Panc1 (cell line): ENCODE data around the gene MS4A4E. TPM values are rescaled to one million over a fixed set of nuclear protein-coding genes. Genes with fewer than 3 reads are reported as not detected.

Experiments used
- ATAC-seq: fragments of 200-7000 bp; cut with Tn5 transposase; 2 replicates; pipeline ENCODE4 v1.9.1; 2020; ENCODE audit warnings: mild to moderate bottlenecking, moderate library complexity
- BruUV-seq: library from RNA; stranded (reverse); fragments of 400-500 nt; replicated peaks from 2 replicates; lab custom pipeline; 2021; lab: Mats Ljungman, UMichigan
- CTCF ChIA-PET: fragments of 300-600 bp; sonication (Branson Sonifier 250); formaldehyde crosslinking; loops from one replicate; lab custom pipeline; 2022; ENCODE audit warnings: antibody characterized with exemption; lab: Charles Lee
- POLR2A ChIA-PET: fragments of 300-600 bp; sonication (Branson Sonifier 250); formaldehyde crosslinking; loops from one replicate; lab custom pipeline; 2022; ENCODE audit warnings: antibody characterized with exemption; lab: Charles Lee
- DNase-seq: peaks from one replicate; pipeline ENCODE4 v3.0.0-alpha.2; 2010; ENCODE audit warnings: low read depth, low spot score
- H3K27ac ChIP-seq: 2 replicates; pipeline ENCODE4 v1.5.1; 2011; ENCODE audit warnings: mild to moderate bottlenecking, low read length, inconsistent platforms
- H3K27me3 ChIP-seq: fragments of 200-500 bp; sonication (Bioruptor generic); 2 replicates; pipeline ENCODE4 v1.6.0; 2014; ENCODE audit warnings: low read length, inconsistent platforms; ENCODE audit not compliant: control insufficient read depth, insufficient read depth
- H3K36me3 ChIP-seq: fragments of 200-500 bp; sonication (Bioruptor generic); 2 replicates; pipeline ENCODE4 v1.5.1; 2014; ENCODE audit warnings: inconsistent platforms, mild to moderate bottlenecking, low read length, moderate library complexity; ENCODE audit not compliant: control insufficient read depth, insufficient read depth
- H3K4me1 ChIP-seq: 2 replicates; pipeline ENCODE4 v1.5.1; 2011; ENCODE audit warnings: inconsistent platforms, mild to moderate bottlenecking, low read length, moderate library complexity; ENCODE audit not compliant: control insufficient read depth, insufficient read depth
- H3K4me3 ChIP-seq, 2 experiments: 2 replicates each; pipeline ENCODE4 v1.5.1; 2011 to 2012; ENCODE audit warnings: low read depth in 2 of 2, low read length in 2 of 2, mild to moderate bottlenecking in 2 of 2, inconsistent platforms in 1 of 2, moderate library complexity in 1 of 2
- H3K9me3 ChIP-seq: fragments of 200-500 bp; sonication (Bioruptor generic); 2 replicates; pipeline ENCODE4 v1.5.1; 2014; ENCODE audit warnings: low read depth, mild to moderate bottlenecking, inconsistent platforms, low read length, moderate library complexity; ENCODE audit not compliant: control insufficient read depth, insufficient read depth
- CTCF ChIP-seq: fragments of 450-650 bp; IDR thresholded peaks from 2 replicates; pipeline ENCODE4 v1.5.1; 2017; ENCODE audit warnings: mild to moderate bottlenecking
- POLR2AphosphoS5 ChIP-seq: IDR thresholded peaks from 2 replicates; pipeline ENCODE4 v1.6.1; 2012; ENCODE audit warnings: mild to moderate bottlenecking, low read depth, low read length, moderate library complexity
- REST ChIP-seq, 2 experiments: IDR thresholded peaks; 2 replicates each; pipeline ENCODE4 v1.6.1; 2011 to 2012; ENCODE audit warnings: low read depth in 2 of 2, control low read depth in 1 of 2, low read length in 1 of 2, mild to moderate bottlenecking in 1 of 2, moderate library complexity in 1 of 2; ENCODE audit not compliant: insufficient read depth in 1 of 2
- SIN3A ChIP-seq: IDR thresholded peaks from 2 replicates; pipeline ENCODE4 v1.6.1; 2012; ENCODE audit warnings: low read depth, mild to moderate bottlenecking, low read length, moderate library complexity, borderline replicate concordance; ENCODE audit not compliant: insufficient read depth
- TCF7L2 ChIP-seq: IDR thresholded peaks from 2 replicates; pipeline ENCODE4 v1.6.1; 2011; ENCODE audit warnings: mild to moderate bottlenecking, low read depth, low read length, inconsistent platforms
- in situ Hi-C: cut with HindIII; loops from 2 replicates; pipeline ENCODE4 v1.10.0; 2016; ENCODE audit warnings: low sequenced_read_pairs, low pct_unique_long_range_greater_than_20kb
- intact Hi-C: fragments of 100-400 bp; cut with micrococcal nuclease; formaldehyde crosslinking; loops from one replicate; pipeline ENCODE4 v1.10.0; 2022; ENCODE audit not compliant: unreplicated experiment
- total RNA-seq: library from RNA; stranded (reverse); gene quantifications from one replicate; pipeline ENCODE4 v1.2.1, GENCODE V29; 2021; ENCODE audit not compliant: unreplicated experiment

Gene MS4A4E
- total RNA-seq, 1 experiment from 2014 or later, result not detected

GRCh38 chr11:60263402-60263801 lies 20.5 kb upstream of the MS4A4E start:
- Histone ChIP-seq H3K27me3 (no peaks in the 10 kb centered on the region; the same call in 1 of the 2 replicates), H3K9me3 (no peaks in the 10 kb centered on the region), H3K4me3 (no peak overlapping the region), H3K4me1 (no peaks in the 10 kb centered on the region), H3K27ac (no peak overlapping the region), H3K36me3 (no peaks in the 10 kb centered on the region)
- ATAC-seq, result no peak
- BruUV-seq, result no TSS peak
- ChIA-PET CTCF (no interaction called here), POLR2A (no interaction called here)
- in situ Hi-C loops (no loop called here), intact Hi-C loops (loop anchor here (10.0 kb wide), 1 partner anchor 491 kb away; the partner anchor contains the start of gene MS4A15)
- no peak for DNase-seq
- TF ChIP-seq REST (IDR thresholded peaks at IDR 0.05; ENCODE audit: insufficient read depth in 1 of 2, low read depth in 2 of 2, low read length in 1 of 2), result no peak
- no peak for TF ChIP-seq TCF7L2
- no peak for TF ChIP-seq CTCF
- TF ChIP-seq POLR2AphosphoS5, result no peak
- TF ChIP-seq SIN3A, result no peak

- ChIA-PET POLR2A (no interaction called here), CTCF (no interaction called here)
- BruUV-seq, result no TSS peak
- H3K4me3 ChIP-seq, result no peak overlapping the region
- in situ Hi-C loops, result no loop called here
- no peaks in the 10 kb centered on the region for H3K4me1 ChIP-seq
- TF ChIP-seq POLR2AphosphoS5, result no peak
- no peak for TF ChIP-seq SIN3A
- no peak for TF ChIP-seq REST (IDR thresholded peaks at IDR 0.05; ENCODE audit: insufficient read depth in 1 of 2, low read depth in 2 of 2, low read length in 1 of 2)
- no peak for TF ChIP-seq CTCF
- no peak for TF ChIP-seq TCF7L2
- no peaks in the 10 kb centered on the region; the same call in 1 of the 2 replicates for H3K27me3 ChIP-seq
- intact Hi-C loops, result loop anchor here (10.0 kb wide), 1 partner anchor 494 kb away; the partner anchor contains the start of gene MS4A15
- ATAC-seq (no peak), DNase-seq (no peak)
- no peak overlapping the region for H3K27ac ChIP-seq
- no peaks in the 10 kb centered on the region for H3K36me3 ChIP-seq
- H3K9me3 ChIP-seq, result no peaks in the 10 kb centered on the region
These were observed 18.1 kb upstream of the MS4A4E start for GRCh38 chr11:60261014-60261413.
